ENCODE data around the gene FGF21. TPM values are rescaled to one million over a fixed set of nuclear protein-coding genes. Genes with fewer than 3 reads are reported as not detected.
"Not testable (repeated sequence)": the region's sequence is repeated elsewhere in the genome, so short reads cannot be mapped to it uniquely, and the experiment has no call there.

FGF21 gene
- total RNA-seq, 2 experiments from 2014 or later = not detected

DNA sequence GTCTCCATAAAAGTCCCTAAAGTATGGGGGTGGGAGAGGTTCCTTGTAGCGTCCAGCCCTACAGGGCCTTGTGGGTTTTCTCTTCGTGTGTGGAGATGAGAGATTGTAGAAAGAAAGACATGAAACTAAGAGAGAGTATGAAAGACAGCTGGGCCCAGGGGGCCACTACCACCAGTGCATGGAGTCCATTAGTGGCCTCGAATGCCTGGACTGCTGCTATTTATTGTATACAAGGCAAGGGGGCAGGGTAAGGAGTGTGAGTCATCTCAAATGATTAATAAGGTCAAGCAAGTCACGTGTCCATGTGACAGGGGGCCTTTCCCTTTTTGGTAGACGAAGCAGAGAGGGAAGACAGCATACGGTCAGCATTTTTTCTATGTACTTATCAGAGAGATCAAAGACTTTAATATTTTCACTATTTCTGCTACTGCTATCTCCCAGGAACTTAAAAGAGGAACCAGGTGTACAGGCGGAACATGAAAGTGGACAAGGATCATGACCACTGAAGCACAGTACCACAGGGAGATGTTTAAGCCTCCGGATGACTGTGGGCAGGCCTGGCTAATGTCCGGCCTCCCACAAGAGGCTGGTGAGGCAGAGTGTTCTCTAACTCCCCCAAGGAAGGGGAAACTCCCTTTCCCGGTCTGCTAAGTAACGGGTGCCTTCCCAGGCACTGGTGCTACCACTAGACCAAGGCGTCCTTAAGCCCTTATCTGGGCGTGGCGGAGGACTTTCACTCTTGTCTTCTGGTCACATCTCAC lies 25.5 kb downstream of the FGF21 start:
- H3K27me3 ChIP-seq (ENCODE audit: control insufficient read depth in 1 of 2, insufficient read depth in 2 of 2, low read length in 2 of 2) = peaks cover 0 to 2% of the 10 kb centered on the region in 2 experiments
- intact Hi-C loops (cut with DNase I, micrococcal nuclease) = no loop called here
- no peaks in the 10 kb centered on the region for H3K36me3 ChIP-seq (ENCODE audit: insufficient read depth, low read length)
- no peak overlapping the region for H3K4me3 Mint-ChIP-seq
- H3K27me3 Mint-ChIP-seq = peaks cover 21% of the 10 kb centered on the region
- POLR2A ChIA-PET = no interaction called here
- TF ChIP-seq, protein P1, sequence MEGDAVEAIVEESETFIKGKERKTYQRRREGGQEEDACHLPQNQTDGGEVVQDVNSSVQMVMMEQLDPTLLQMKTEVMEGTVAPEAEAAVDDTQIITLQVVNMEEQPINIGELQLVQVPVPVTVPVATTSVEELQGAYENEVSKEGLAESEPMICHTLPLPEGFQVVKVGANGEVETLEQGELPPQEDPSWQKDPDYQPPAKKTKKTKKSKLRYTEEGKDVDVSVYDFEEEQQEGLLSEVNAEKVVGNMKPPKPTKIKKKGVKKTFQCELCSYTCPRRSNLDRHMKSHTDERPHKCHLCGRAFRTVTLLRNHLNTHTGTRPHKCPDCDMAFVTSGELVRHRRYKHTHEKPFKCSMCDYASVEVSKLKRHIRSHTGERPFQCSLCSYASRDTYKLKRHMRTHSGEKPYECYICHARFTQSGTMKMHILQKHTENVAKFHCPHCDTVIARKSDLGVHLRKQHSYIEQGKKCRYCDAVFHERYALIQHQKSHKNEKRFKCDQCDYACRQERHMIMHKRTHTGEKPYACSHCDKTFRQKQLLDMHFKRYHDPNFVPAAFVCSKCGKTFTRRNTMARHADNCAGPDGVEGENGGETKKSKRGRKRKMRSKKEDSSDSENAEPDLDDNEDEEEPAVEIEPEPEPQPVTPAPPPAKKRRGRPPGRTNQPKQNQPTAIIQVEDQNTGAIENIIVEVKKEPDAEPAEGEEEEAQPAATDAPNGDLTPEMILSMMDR (IDR thresholded peaks at IDR 0.05) = no peak
- no peak overlapping the region for H3K27ac ChIP-seq (ENCODE audit: low read depth in 1 of 2, low read length in 2 of 2)
- H3K4me1 Mint-ChIP-seq (ENCODE audit: low read depth) = peaks cover 4% of the 10 kb centered on the region
- no peaks in the 10 kb centered on the region for H3K9me3 Mint-ChIP-seq
- no peak overlapping the region for H3K27ac Mint-ChIP-seq
- no peaks in the 10 kb centered on the region for H3K9me3 ChIP-seq (ENCODE audit: control insufficient read depth in 1 of 2, insufficient read depth in 1 of 2, low read length in 2 of 2)
- CTCF ChIA-PET = no interaction called here
- H3K36me3 Mint-ChIP-seq (ENCODE audit: low read depth) = no peaks in the 10 kb centered on the region
- no peak for ATAC-seq (ENCODE audit: poor library complexity)
- DNase-seq = peak in 2 of 14 experiments; percentile 43 to 55
- H3K4me3 ChIP-seq (ENCODE audit: low read length) = no peak overlapping the region
- peaks cover 4% of the 10 kb centered on the region for H3K4me1 ChIP-seq (ENCODE audit: insufficient read depth, low read length)

GRCh38 chr19:48784527-48784926 lies 29.2 kb downstream of the FGF21 start:
- TF ChIP-seq, protein P1 (IDR thresholded peaks at IDR 0.05) = no peak
- H3K27me3 Mint-ChIP-seq = peaks cover 23% of the 10 kb centered on the region
- DNase-seq (no peak), ATAC-seq (ENCODE audit: poor library complexity) (no peak)
- Histone ChIP-seq H3K27ac (ENCODE audit: low read depth in 1 of 2, low read length in 2 of 2) (no peak overlapping the region), H3K9me3 (ENCODE audit: control insufficient read depth in 1 of 2, insufficient read depth in 1 of 2, low read length in 2 of 2) (no peaks in the 10 kb centered on the region), H3K4me1 (ENCODE audit: insufficient read depth, low read length) (peaks cover 4% of the 10 kb centered on the region), H3K36me3 (ENCODE audit: insufficient read depth, low read length) (no peaks in the 10 kb centered on the region), H3K4me3 (ENCODE audit: low read length) (no peak overlapping the region), H3K27me3 (ENCODE audit: control insufficient read depth in 1 of 2, insufficient read depth in 2 of 2, low read length in 2 of 2) (peaks cover 0 to 2% of the 10 kb centered on the region in 2 experiments)
- H3K27ac Mint-ChIP-seq = no peak overlapping the region
- intact Hi-C loops (cut with DNase I, micrococcal nuclease) = no loop called here
- H3K9me3 Mint-ChIP-seq = no peaks in the 10 kb centered on the region
- H3K4me3 Mint-ChIP-seq = no peak overlapping the region
- H3K36me3 Mint-ChIP-seq (ENCODE audit: low read depth) = no peaks in the 10 kb centered on the region
- CTCF ChIA-PET = no interaction called here
- POLR2A ChIA-PET = no interaction called here
- H3K4me1 Mint-ChIP-seq (ENCODE audit: low read depth) = peaks cover 4% of the 10 kb centered on the region

DNA sequence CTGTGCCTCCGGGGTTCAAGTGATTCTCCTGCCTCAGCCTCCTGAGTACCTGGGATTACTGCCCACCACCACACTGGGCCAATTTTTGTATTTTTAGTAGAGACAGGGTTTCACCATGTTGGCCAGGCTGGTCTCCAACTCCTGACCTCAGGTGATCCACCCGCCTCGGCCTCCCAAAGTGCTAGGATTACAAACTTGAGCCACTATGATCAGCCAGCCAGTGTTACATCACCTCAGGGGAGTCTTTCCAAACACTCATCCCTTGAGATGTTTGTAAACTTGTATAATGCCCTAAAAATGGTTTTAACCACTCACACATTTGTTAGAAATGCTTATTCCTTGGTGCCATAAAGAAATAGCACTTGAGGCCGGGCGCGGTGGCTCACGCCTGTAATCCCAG lies 31.1 kb downstream of the FGF21 start:
- H3K4me3 Mint-ChIP-seq; ATAC-seq (ENCODE audit: poor library complexity); H3K4me1 ChIP-seq (ENCODE audit: insufficient read depth, low read length); DNase-seq; H3K9me3 Mint-ChIP-seq; H3K36me3 Mint-ChIP-seq (ENCODE audit: low read depth); H3K36me3 ChIP-seq (ENCODE audit: insufficient read depth, low read length); POLR2A ChIA-PET; H3K27me3 ChIP-seq (ENCODE audit: control insufficient read depth in 1 of 2, insufficient read depth in 2 of 2, low read length in 2 of 2); CTCF ChIA-PET; H3K4me3 ChIP-seq (ENCODE audit: low read length); H3K27ac ChIP-seq (ENCODE audit: low read depth in 1 of 2, low read length in 2 of 2); H3K27ac Mint-ChIP-seq; H3K9me3 ChIP-seq (ENCODE audit: control insufficient read depth in 1 of 2, insufficient read depth in 1 of 2, low read length in 2 of 2); H3K4me1 Mint-ChIP-seq (ENCODE audit: low read depth): not testable (repeated sequence)
- intact Hi-C loops (cut with DNase I, micrococcal nuclease) = loop anchor here in 1 of 2 experiments (5.0 kb wide), 1 partner anchor 411 kb away; no protein-coding TSS in a partner anchor
- H3K27me3 Mint-ChIP-seq = peaks cover 19% of the 10 kb centered on the region

DNA sequence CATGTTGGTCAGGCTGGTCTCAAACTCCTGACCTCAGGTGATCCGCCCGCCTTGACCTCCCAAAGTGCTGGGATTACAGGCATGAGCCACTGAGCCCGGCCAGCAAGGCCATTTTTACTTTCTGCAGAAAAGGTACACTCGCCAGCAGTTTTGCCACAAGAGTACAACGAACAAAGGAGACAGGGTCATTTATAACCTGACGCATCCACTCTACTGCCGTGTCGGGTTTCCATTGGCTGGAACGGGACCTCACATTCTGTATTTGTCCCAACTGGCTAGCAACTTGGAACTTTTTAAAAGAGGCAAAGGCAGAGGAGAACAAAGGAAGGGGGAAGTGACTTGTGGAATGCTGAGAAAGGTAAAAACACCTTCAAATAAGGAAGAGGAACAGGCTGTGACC lies 32.0 kb downstream of the FGF21 start:
- H3K36me3 Mint-ChIP-seq (ENCODE audit: low read depth); H3K27ac ChIP-seq (ENCODE audit: low read depth in 1 of 2, low read length in 2 of 2); H3K27me3 ChIP-seq (ENCODE audit: control insufficient read depth in 1 of 2, insufficient read depth in 2 of 2, low read length in 2 of 2); H3K4me3 Mint-ChIP-seq; H3K27ac Mint-ChIP-seq; H3K9me3 ChIP-seq (ENCODE audit: control insufficient read depth in 1 of 2, insufficient read depth in 1 of 2, low read length in 2 of 2); H3K4me3 ChIP-seq (ENCODE audit: low read length); H3K4me1 Mint-ChIP-seq (ENCODE audit: low read depth); H3K36me3 ChIP-seq (ENCODE audit: insufficient read depth, low read length); H3K9me3 Mint-ChIP-seq; ATAC-seq (ENCODE audit: poor library complexity); H3K4me1 ChIP-seq (ENCODE audit: insufficient read depth, low read length); POLR2A ChIA-PET; DNase-seq: not testable (repeated sequence)
- intact Hi-C loops (cut with DNase I, micrococcal nuclease) = loop anchor here in 1 of 2 experiments (5.0 kb wide), 1 partner anchor 410 kb away; no protein-coding TSS in a partner anchor
- H3K27me3 Mint-ChIP-seq = peaks cover 14% of the 10 kb centered on the region
- CTCF ChIA-PET = interaction anchor here (1.0 to 4.7 kb wide), 10 partner anchors 19 to 212 kb away, joined by 3 to 67 read pairs (median 6); partner anchors contain the start of genes CA11 and PPP1R15A

Data from CD4-positive, alpha-beta T cell (primary cell).